Fibroblast of skin of scalp (primary cell): ENCODE data around the gene ACSF3.
"Not testable (repeated sequence)": the region's sequence is repeated elsewhere in the genome, so short reads cannot be mapped to it uniquely, and the experiment has no call there.

Experiments used
- DNase-seq: peaks from one replicate; pipeline ENCODE4 v3.0.0-alpha.2; 2013

The ACSF3 gene

DNA sequence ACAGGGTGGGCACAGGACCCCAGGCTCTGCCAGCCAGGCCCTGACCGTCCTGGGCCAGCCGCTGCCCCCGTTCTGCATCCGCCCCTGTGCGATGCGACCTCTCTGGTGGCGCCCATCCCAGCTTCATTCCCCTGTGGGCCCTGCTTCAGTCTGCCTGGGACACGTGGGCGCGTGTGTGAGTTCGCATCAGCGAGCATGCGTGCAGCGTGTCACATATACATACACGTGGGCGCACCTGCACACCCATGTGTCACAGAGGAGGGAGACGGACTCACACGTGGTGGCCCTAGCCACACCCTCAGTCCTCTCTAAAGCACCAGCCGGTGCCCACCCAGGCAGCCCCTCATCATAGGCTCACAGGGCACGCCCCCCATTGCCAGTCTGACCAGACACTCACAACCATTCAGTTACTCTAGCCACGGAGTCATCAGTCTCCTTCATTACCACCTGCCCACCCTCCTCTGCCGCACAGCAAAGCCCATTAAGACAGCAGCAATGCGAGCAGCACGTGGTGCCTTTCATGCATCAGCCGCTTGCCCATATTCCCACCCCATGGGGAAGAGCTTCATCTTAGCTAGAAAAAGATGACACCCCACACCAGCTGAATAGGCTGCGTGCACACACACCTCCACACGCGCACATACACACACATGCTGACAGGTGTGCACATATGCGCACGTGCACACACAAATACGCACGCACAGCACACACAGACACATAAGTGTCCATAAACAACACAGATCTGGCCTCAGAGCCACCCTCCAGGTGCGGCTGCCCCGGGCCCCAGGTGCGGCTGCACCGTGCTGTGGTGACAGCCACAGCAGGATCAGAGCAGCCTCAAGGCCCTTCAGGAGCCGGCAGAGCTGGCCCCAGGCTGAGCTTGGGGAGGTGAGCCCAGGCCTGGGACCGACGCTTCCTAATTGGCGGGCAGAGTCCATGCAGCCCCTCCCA, 68.4 kb downstream of the ACSF3 start:
- no peak for DNase-seq

- no peak for DNase-seq
These were observed 69.6 kb downstream of the ACSF3 start for GRCh38 chr16:89163297-89163696.

DNA sequence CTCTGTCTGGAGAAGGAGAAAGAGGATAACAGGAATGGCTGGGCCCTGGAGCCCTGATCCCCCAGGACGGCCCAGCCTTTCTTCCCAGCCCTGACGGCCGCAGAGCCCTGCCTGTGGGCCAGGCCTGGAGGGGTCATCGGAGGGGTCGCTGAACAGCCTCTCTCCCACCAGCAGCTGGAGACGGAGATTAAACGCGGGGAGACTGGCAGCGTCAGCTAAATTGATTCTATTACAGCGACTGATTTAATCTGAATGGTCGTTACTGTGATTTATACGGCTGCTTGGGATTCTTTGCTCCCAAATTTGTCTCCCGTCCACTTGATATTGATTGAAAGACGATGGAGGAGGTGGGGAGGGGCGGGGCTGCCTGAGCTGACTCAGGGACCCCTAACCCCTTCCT, 70.8 kb downstream of the ACSF3 start:
- no peak for DNase-seq

DNA sequence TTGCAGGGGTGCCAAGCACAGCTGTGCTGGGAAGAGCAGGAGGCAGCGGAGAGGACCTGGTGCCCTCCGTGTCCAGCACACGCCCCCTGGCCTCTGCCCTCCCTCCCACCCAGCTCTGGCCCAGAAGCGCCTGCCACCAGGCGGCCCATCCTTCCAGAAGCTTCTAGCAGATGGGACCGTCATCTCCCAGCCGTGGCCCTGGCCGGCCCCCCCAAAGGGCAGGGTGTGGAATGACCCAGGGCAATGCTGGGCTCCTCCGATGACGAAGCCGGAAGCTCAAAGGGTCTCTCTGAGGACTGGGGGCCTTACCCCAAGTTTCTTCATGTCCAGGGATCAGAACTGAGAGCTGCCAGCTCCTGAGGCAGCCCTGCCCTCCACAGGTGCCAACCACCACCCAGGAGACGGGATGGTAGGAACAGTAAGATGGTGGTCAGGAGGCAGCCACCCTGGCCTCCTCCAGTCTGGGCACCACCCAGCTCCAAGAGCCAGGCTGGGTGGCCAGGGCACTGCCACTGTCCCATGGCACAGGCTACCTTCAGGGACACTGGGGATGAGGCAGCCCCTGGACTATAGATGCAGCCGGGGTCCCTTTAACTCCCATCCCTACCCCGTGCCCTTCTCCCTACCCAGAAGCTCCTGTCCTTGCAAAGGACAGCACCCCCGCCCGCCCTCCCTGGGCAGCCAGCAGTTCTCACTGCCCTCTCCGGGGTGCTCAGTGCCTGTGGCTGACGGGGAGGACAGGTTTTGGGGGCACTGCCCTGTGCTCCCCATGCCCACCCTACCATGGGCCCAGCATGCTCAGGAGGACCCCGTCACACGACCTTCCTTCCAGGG, 71.4 kb downstream of the ACSF3 start:
- DNase-seq: no peak

DNA sequence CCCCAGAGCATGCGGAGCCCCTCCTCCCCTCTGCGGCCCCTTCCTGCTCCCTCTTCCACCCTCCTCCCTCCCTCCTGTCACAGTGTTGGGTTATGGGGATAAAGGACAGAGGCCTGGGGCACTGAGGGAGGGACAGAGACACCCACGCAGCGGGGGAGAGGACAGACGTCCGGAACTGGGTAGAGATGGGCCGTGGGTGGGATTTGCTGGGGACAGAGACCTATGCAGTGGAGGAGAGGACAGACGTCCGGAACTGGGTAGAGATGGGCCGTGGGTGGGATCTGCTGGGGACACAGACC, 72.0 kb downstream of the ACSF3 start:
- not testable (repeated sequence) for DNase-seq

GRCh38 chr16:89166696-89167424, 73.2 kb downstream of the ACSF3 start:
- no peak for DNase-seq

- DNase-seq: peak; percentile 78
These were observed 73.8 kb downstream of the ACSF3 start for GRCh38 chr16:89167425-89167941.

DNA sequence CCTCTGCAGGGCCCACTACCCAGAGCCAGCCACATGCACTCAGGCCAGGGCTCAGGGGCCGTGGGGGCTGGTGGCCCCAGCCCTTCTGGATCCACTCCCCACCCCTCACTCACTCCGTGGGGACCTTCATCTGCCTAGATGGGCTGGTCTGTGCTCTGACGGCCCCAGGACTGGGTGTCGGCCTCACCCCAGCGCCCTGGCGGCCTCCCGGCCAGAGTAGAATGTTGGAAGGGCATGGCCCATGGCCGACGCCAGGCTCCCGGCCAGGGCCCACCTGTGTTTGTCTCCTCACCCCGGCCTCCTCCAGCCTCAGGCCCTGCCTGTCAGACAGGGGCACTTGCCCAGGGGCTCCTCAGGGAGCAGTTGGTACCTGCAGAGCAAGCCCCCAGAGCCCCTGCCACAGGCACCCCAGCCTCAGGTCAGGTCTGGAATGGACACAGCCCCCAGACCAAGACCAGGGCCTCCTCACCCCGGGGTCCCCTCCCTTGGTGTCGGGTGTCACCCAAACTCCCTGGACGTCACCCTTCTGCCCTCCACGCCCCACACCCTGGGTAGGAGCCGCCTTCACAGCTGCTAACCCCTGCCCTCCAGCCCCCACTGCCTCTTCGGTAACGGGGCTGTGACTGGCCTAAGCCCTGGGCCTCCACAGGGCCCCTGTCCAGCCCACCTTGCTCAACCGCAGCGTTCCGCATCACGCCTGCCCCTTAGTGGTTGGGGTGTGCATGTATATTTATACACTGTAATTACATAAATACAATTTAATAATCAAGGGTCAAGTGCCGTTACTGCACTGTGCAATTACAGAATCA, 74.9 kb downstream of the ACSF3 start:
- DNase-seq: no peak

DNA sequence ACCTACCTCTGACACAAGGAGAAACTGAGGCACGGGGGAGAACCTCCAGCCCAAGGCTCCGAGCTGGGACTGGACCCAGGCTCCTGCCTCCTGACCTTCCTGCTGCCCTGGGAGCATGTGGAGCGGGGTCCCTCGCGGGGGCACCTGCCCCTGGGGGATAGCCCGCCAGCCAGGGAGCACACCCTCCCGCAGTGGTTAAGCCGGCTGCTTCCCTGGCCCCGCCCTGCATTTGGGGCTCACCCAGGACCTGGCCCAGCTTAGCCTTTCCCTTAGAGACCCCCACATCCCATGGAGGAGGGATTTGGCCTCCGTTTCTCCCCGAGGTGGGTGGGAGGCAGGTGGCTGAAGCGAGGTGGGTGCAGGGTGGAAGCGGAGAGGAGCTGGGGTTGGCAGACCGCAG, 76.1 kb downstream of the ACSF3 start:
- no peak for DNase-seq

GRCh38 chr16:89170346-89171215, 76.9 kb downstream of the ACSF3 start:
- no peak for DNase-seq

DNA sequence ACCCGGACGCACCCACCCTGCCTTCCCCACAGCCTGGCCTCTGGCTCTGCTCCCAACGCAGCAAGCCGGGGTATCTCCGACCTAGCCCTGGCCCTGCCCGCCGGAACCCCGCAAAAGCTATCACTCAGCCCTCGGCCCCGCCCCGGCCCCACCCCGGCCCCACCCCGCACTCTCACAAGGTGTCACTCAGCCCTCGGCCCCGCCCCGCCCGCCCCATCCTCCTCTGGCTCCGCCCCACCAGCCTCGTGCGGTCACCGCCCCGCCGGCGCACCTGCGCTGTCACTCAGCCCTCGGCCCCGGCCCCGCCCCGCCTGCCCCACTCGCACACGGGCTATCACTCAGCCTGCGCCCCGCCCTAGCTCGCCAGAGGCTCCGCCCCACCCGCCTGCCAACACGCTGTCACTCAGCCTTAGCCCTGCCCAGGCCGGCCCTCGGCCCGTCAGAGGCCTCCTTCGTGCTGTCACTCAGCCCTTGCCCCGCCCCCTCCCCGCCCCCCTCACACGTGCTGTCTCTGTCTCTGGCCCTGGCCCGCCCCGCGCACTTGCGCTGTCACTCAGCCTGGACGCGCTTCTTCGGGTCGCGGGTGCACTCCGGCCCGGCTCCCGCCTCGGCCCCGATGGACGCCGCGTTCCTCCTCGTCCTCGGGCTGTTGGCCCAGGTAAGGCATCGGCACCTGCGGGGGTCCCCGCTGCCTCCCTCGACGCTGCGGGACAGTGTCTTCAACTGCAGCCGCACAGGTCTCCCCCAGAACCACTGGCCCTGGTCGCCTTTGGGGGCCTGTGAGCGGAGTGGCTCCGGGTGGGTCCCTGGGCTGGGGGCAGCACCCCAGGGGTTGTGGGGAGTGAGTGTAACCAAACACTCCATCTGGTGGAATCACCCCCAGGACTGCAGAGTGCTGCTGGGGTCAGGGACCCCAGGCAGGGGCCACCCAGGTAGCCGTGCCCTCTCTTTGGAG, 77.8 kb downstream of the ACSF3 start, which contains the start of gene CDH15:
TSS of gene CDH15 (plus strand) at position 533 of the 955 bp plus-strand sequence. CDS start at position 617, 84 bp downstream.
- DNase-seq: peak; percentile 81

- DNase-seq: no peak
These were observed 78.5 kb downstream of the ACSF3 start for GRCh38 chr16:89172171-89172527.

DNA sequence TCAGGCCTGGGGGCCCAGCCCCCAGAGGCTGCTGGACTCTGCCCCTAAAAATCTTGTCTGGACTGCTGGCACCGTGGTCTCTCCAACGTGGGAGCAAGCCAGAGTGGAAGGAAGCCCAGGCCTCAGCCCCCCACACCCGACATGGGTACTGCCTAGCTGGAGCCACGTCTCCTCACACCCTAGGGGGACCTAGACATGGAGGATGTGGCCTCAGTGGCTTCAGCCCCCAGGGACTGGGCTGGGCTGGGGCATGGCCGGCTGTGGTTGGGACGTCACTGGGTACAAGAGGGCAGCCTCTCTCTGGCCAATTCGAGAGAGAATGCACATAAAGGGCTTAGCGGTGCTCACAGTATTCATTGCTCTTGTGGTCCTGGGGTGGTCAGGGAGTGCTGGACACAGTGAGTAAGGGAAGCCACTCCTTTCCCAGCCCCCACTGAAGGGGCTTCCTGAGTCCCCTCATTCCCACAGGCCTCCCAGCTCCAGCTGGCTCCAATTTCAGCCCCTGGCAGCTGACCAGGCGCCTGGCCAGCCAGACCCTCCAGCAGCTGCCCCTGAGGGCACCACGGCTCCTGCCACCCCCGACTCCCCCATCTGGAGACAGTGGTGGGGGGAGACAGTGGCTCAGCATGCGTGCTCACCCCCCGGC, 79.0 kb downstream of the ACSF3 start:
- no peak for DNase-seq

DNA sequence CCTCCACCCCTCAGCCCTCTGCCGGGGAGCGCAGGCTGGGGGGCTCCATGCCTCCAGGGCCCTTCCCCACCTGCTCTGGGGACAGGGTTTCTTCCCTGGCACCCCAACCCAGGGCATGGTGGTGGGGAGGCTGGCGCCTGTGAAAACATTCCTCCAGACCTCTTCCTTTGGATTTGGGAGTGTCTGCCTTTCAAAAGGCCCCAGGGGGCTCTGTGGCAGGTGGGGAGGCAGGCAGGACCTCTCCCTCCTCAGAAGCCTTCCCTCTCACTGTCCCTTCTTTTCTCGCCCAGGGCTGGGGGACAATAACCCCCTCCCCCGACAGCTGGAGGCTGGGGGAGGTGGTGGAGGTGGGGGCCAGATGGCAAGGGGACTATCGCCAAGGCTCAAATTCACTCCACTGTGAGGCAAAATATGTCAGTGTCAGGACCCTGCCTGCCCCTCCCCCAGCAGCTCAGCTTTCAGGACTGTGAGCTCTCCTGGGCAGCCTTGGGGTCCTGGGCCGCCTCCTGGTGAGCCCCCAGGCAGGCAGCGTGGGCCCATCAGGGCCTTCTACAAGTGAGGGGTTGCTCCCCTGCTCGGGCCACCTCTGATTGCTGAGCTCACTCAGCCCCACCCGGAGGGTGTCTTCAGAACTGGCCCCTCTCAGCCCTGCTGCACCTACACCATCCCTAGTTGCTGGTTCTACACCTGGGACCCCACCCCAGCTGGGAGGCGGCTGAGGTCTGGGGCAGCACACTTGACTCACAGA, 79.7 kb downstream of the ACSF3 start:
- DNase-seq: no peak

DNA sequence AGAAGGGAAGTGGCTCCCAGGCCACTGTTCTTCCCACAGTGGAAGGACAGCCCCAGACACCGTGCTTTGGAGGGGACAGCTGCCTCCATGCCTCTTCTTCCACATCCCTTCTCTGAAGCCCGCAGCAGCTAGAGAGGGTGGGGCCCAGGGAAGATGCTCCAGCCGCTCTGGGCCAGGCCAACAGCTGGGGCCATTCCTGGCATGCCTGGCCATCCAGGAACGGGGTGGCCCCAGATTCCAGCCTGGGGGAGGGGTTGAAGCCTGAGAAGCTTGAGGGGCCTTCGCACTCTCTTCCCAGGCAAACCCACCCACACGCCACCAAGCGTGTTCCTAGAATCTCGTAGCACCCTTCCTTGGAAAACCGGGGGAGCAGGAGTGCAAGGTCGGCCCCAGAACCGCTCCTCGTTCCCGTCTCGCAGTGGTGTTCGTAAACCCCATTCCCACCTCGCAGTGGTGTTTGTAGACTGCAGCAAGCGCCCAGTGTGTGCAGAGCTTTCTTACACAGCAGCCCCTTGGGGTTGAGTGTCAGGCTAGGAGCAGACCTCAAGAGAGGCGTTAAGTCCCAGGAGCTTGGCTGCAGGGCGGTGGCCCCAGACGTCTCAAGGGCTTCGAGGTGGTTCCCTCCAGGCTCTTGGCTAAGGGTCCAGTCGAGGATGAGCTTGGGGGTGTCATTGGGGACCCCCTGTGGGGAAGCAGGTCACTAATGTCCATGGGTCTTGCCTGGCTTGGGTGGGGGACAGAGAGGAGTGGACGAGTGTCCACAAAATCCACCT, 80.6 kb downstream of the ACSF3 start:
- no peak for DNase-seq

- DNase-seq: no peak
These were observed 81.2 kb downstream of the ACSF3 start for GRCh38 chr16:89174877-89175276.
